ENCODE results near the gene DLG2.
A peak's percentile ranks its signal among the peaks of the same experiment; 100 is the strongest.
"Not testable (repeated sequence)": the region's sequence is repeated elsewhere in the genome, so short reads cannot be mapped to it uniquely, and the experiment has no call there.

DLG2 gene

GRCh38 chr11:85634747-85635146 is 7.6 kb upstream of the DLG2 start:
- DNase-seq: no peak

DNA sequence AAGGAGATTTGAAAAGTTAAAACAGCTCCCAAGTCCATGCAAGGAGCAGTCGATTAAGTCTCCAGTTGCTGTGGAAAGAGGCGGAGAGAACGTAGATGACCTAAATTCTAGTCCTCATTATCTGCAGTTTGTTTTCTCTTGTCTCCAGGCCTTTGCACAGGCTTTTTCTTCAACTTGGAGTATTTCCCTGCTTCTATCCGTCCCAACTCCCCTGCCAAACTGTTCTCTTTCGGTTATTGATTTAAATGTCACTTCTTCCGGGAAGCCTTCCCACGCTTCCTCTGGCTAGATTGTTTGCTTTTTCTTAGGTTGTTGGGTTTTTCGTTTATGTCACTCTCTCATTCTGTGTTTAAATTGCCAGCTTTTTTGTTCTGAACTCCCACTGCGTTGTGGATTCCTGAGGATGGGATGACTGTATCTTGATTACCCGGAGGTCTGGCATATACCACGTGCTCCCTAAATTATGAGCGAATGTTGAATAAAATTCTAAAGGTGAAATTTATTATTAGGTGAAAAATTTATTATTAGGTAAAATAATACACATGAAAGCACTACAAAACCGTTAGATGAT is 1.7 kb upstream of the DLG2 start:
- no peak for DNase-seq

- DNase-seq: peak; percentile 98
These were observed 1.0 kb upstream of the DLG2 start, which contains the start of gene TMEM126B for GRCh38 chr11:85627998-85628770. Gene TMEM126B, plus strand, starts transcription at chr11:85628593. Its CDS starts 15 bp downstream, at chr11:85628608.

DNA sequence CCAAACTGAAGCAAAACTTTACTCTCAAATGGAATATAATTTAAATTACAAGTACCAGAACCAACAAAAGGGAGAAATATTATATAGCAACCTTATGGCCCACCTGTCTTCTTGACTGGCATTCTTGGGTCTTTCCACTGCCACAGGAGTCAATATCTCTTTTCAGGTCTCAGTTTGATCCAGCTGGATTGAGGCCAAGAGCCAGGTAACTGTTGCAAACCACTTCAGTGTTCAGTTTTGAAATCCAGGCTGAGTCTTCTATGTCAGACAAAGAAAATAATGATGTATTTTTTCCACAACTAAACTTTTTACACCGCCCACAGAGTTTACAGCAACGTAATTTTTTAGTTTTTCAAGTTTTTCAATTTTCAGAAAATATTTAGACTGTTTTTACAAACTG is 648 bp downstream of the DLG2 start:
- DNase-seq: no peak

GRCh38 chr11:85620256-85620655 is 6.9 kb downstream of the DLG2 start:
- no peak for DNase-seq

GRCh38 chr11:85619499-85619898 is 7.6 kb downstream of the DLG2 start:
- DNase-seq: no peak

DNA sequence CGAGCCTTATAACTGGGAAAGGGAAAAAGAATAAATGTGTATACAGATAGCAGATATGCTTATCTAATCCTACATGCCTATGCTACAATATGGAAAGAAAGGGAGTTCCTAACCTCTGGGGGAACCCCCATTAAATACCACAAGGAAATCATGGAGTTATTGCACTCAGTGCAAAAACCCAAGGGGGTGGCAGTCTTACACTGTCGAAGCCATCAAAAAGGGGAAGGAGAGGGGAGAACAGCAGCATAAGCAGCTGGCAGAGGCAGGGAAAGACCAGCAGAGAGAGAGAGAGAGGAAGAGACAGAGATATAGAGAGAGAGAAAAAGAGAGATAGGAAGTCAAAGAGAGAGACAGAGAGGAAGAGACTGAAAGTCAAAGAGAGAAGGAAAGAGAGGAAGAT is 15.5 kb downstream of the DLG2 start:
- DNase-seq: not testable (repeated sequence)

GRCh38 chr11:85609286-85609685 is 17.9 kb downstream of the DLG2 start:
- not testable (repeated sequence) for DNase-seq

- DNase-seq: not testable (repeated sequence)
These were observed 18.5 kb downstream of the DLG2 start for GRCh38 chr11:85608621-85609020.

- not testable (repeated sequence) for DNase-seq
These were observed 20.9 kb downstream of the DLG2 start for GRCh38 chr11:85606237-85606636.

DNA sequence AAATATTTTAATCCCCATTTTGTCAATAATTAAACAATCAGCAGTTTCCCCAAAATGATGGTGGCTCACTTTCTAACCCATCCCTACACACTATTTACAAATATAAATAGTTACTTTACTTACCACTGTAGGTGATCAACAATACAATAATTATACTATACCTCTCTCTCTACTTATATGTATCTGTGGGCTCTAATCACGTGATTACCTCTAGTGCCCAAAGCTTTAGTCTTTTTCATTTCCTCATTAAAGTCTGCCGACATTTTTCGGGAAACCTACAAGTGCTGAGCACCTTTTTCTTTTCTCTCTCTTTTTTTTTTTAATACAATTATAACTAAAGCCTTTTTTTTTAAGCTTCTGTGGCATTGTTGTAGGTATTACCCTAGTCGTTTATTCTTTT is 23.9 kb downstream of the DLG2 start:
- DNase-seq: no peak

DNA sequence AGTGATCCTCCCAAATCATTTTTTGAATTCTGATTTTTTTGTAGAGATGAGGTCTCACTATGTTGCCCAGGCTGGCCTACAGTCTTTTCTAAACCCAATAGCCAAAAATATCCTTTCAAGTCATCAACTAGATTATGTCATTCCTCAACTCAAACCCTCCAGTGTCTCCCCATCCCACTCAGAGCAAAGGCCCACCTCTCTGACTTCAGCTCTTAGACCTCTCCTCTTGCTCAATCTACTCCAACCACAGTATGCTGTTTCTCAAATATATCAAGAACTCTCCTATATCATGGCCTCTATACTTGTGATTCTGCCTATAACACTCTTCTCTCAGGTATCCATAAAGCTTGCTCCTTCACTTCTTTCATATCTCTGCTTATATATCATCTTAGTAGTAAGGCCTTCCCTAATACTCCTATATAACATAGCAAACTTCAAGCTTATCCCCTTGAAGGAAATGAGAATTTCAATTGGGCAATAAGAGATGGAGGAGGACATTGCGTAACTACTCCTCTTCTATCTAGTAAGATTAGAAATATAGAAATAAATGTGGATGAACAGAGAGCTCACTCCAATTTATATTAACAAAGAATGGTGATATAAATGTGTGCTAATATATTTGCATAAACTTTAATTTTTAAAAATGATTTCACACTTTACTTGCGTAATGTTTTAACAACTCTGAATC is 24.5 kb downstream of the DLG2 start:
- no peak for DNase-seq

DNA sequence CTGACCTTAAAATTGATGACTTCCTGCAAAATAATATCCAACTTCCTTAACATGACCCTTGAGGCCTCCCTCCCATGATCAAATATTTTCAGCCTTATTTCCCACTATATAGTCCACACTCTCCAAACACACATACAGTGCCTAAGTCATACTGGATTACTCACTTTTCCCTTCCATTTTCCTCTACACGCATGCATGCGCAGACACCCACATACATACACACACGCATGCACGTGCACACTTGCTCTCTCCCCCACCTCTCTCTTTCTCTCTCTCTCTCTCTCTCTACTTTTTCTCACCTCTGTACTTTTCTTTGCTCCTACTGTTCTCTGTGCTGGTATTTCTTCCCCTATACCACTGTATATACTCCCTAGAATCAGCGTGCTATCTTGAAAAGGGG is 28.1 kb downstream of the DLG2 start:
- no peak for DNase-seq

DNA sequence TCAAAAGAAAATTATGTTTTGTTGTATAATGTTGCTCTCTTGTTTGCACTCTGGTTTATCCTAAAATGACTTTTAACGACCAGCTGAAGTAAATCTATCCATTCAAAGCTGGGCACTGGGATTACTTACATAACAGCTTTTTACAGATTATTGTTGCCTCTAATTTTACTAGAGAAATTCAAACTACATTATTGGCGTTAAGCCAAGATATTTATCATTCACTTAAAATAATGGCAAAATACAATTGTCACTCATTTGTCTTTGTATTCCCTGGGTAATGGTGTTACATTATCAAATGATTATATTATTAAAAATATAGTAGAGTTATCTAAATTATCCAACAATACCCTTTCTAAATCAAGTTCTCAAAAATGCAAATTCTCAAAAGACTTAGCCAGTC is 30.3 kb downstream of the DLG2 start:
- no peak for DNase-seq

- DNase-seq: no peak
These were observed 31.8 kb downstream of the DLG2 start for GRCh38 chr11:85595285-85595884.

DNA sequence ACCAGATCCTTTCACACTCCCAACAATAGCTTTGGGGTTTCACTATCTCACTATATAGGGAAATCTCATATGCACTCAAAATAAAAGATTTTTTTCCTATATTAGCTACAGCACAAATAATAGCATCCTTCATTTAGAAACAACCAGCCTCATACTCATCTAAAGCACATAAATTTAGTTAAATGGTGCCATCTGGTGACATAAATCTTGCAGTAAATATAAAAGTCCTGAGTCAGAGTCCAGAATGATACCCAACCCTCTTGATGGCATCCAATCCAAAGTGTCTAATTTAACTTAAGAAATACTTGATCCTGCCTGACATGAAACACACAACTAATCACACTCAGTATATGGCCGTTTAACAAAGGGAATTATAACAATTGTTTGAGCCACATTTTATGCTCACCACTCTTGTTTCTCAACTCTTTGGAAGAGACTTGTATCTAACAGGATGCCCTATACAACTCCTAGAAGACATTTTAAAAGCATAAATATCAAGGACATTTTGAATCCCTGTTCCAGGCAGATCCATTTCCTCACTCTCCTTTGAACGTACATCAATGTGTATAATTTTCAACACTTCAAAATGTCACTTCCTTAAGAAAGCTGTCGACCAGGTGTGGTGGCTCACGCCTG is 36.2 kb downstream of the DLG2 start:
- DNase-seq: no peak

DNA sequence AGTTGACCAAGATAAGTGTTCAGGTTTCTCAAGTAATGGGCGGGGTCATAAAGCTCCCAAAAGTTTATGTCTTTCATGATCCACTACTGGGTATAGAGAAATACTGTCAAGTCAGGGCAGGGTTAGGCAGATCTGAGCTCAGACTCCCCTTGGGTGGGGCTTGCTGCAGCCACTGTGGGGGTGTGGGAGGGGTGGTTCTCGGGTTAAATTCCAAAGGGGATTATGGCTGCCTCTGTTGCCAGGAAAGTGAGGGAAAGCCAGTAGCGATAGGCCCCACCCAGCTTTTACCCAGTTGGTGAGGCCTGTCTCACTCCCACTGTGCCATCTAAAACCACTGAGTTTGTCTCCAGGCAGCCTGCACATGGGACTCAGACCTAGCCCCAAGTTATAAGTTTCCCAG is 37.8 kb downstream of the DLG2 start:
- DNase-seq: no peak

- DNase-seq: no peak
These were observed 45.0 kb downstream of the DLG2 start for GRCh38 chr11:85582111-85582510.

DNA sequence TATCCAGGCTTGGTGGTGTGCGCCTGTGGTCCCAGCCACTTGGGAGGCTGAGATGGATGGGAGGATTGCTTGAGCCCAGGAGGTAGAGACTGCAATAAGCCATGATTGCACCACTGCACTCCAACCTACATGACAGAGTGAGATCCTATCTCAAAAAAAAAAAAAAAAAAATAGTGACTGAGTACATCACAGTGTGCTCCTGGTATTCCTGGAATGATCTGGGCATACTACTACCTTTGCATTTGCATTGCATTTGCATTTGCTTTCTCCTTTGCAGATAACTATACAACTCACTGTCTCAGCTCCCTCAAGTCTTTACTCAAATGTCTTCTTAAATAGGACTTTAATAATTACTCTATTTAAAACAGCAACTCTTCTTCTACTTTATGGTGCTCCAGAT is 51.8 kb downstream of the DLG2 start:
- DNase-seq: no peak

- DNase-seq: no peak
These were observed 55.1 kb downstream of the DLG2 start for GRCh38 chr11:85572056-85572455.

DNA sequence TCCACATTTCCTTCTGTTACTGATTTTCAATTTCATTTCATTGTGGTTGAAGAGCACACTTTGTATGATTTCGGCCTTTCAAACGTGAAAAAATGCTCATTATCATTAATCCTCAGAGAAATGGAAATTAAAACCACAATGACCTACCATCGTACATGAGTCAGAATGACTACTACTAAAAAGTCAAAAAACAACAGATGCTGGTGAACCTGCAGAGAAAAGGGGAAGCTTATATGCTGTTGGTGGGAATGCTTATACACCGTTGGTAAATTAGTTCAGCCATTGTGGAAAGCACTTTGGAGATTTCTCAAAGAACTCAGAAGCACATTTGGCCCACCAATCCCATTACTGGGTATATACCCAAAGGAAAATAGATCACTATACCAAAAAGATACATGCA is 57.6 kb downstream of the DLG2 start:
- DNase-seq: no peak

- DNase-seq: no peak
These were observed 68.7 kb downstream of the DLG2 start for GRCh38 chr11:85558411-85558810.

GRCh38 chr11:85551881-85552280 is 75.3 kb downstream of the DLG2 start:
- no peak for DNase-seq
